Liver (tissue), 9 donors: ENCODE data around the gene MAP3K9. TPM values are rescaled to one million over a fixed set of nuclear protein-coding genes. Genes with fewer than 3 reads are reported as not detected.

ENCODE experiments used
- DNase-seq: peaks from one replicate; pipeline ENCODE4 v3.0.0-alpha.2; 2017; ENCODE audit warnings: low spot score
- H3K27ac ChIP-seq, 2 donors: one replicate each; pipeline ENCODE4 v1.7.0; 2013; ENCODE audit warnings: inconsistent platforms in 2 of 2, low read length in 2 of 2, control low read depth in 1 of 2, low read depth in 1 of 2, mild to moderate bottlenecking in 1 of 2
- H3K27me3 ChIP-seq, 4 donors: one replicate each; pipeline versions ENCODE4 v1.6.1 to v1.7.0; 2013; ENCODE audit warnings: low read length in 3 of 4, inconsistent platforms in 1 of 4, mild to moderate bottlenecking in 1 of 4, moderate library complexity in 1 of 4; ENCODE audit not compliant: control insufficient read depth in 4 of 4, insufficient read depth in 4 of 4
- H3K36me3 ChIP-seq, 4 donors: one replicate each; pipeline versions ENCODE4 v1.6.1 to v1.7.0; 2013; ENCODE audit warnings: low read length in 3 of 4, mild to moderate bottlenecking in 3 of 4, low read depth in 1 of 4, moderate library complexity in 1 of 4; ENCODE audit not compliant: control insufficient read depth in 4 of 4, insufficient read depth in 3 of 4
- H3K4me1 ChIP-seq, 4 donors: one replicate each; pipeline versions ENCODE4 v1.6.1 to v1.7.0; 2013; ENCODE audit warnings: low read length in 3 of 4, mild to moderate bottlenecking in 3 of 4, moderate library complexity in 1 of 4; ENCODE audit not compliant: control insufficient read depth in 4 of 4, insufficient read depth in 4 of 4
- H3K4me3 ChIP-seq, 3 donors: one replicate each; pipeline versions ENCODE4 v1.6.1 to v1.7.0; 2013; ENCODE audit warnings: low read length in 3 of 3, control low read depth in 1 of 3, low read depth in 1 of 3, mild to moderate bottlenecking in 1 of 3
- H3K9ac ChIP-seq, 2 donors: one replicate each; pipeline ENCODE4 v1.7.0; 2013; ENCODE audit warnings: low read length in 2 of 2, mild to moderate bottlenecking in 2 of 2, moderate library complexity in 2 of 2, control low read depth in 1 of 2, low read depth in 1 of 2
- H3K9me3 ChIP-seq, 4 donors: one replicate each; pipeline versions ENCODE4 v1.6.1 to v1.7.0; 2013; ENCODE audit warnings: low read length in 3 of 4; ENCODE audit not compliant: control insufficient read depth in 4 of 4
- FOXA1 ChIP-seq: IDR thresholded peaks from 2 replicates; pipeline ENCODE4 v1.6.1; 2016; ENCODE audit warnings: antibody characterized with exemption
- FOXA2 ChIP-seq: IDR thresholded peaks from 2 replicates; pipeline ENCODE4 v1.6.1; 2016; ENCODE audit warnings: antibody characterized with exemption
- GABPA ChIP-seq, 2 donors: IDR thresholded peaks in 1 of 2; conservative IDR thresholded peaks in 1 of 2; 2 replicates each; pipeline ENCODE4 v1.6.1; 2016; ENCODE audit warnings: antibody characterized with exemption in 2 of 2, mild to moderate bottlenecking in 1 of 2, moderate library complexity in 1 of 2
- HNF4A ChIP-seq, 2 donors: conservative IDR thresholded peaks; 2 replicates each; pipeline ENCODE4 v1.6.1; 2016; ENCODE audit warnings: antibody characterized with exemption in 2 of 2, mild to moderate bottlenecking in 2 of 2
- HNF4G ChIP-seq: IDR thresholded peaks from 2 replicates; pipeline ENCODE4 v1.6.1; 2016; ENCODE audit warnings: antibody characterized with exemption
- MAX ChIP-seq: IDR thresholded peaks from 2 replicates; pipeline ENCODE4 v1.6.1; 2016; ENCODE audit warnings: antibody characterized with exemption
- NR2F2 ChIP-seq: IDR thresholded peaks from 2 replicates; pipeline ENCODE4 v1.6.1; 2016; ENCODE audit warnings: antibody characterized with exemption
- RAD21 ChIP-seq, 2 donors: IDR thresholded peaks; 2 replicates each; pipeline ENCODE4 v1.6.1; 2016; ENCODE audit warnings: antibody characterized with exemption in 2 of 2, mild to moderate bottlenecking in 2 of 2
- REST ChIP-seq: IDR thresholded peaks from 2 replicates; pipeline ENCODE4 v1.6.1; 2016; ENCODE audit warnings: antibody characterized with exemption, mild to moderate bottlenecking
- RXRA ChIP-seq, 2 donors: IDR thresholded peaks; 2 replicates each; pipeline ENCODE4 v1.6.1; 2017 to 2018; ENCODE audit warnings: antibody characterized with exemption in 2 of 2, mild to moderate bottlenecking in 1 of 2
- SP1 ChIP-seq: IDR thresholded peaks from 2 replicates; pipeline ENCODE4 v1.6.1; 2018; ENCODE audit warnings: antibody characterized with exemption, mild to moderate bottlenecking
- YY1 ChIP-seq: IDR thresholded peaks from 2 replicates; pipeline ENCODE4 v1.6.1; 2016; ENCODE audit warnings: antibody characterized with exemption, mild to moderate bottlenecking
- ZBTB33 ChIP-seq: IDR thresholded peaks from 2 replicates; pipeline ENCODE4 v1.6.1; 2016; ENCODE audit warnings: antibody characterized with exemption
- WGBS: extraction: QIAGEN DNeasy Blood & Tissue Kit; methylation state at CpG from one replicate; pipeline ENCODE4 v1.1.7; 2013; 5-methylcytosine and 5-hydroxymethylcytosine counted together
- polyA plus RNA-seq, 2 donors: library from polyadenylated mRNA; stranded (reverse) in 1 of 2; unstranded in 1 of 2; fragments of 200-250 nt in 1 of 2; fragments of >200 nt in 1 of 2; fragmentation: Nextera tagmentation in 1 of 2; extraction: Ambion mirVana in 1 of 2; gene quantifications; one replicate each; pipeline versions ENCODE4 v1.2.1 to v1.2.3, GENCODE V29; 2013 to 2015
- total RNA-seq, 2 donors: library from RNA; depleted of rRNA; stranded (reverse); fragments of >200 nt; gene quantifications; one replicate each; pipeline ENCODE4 v1.2.3, GENCODE V29; 2014
- donor health status: healthy.
- donor health status: healthy.
- donor health status: healthy.
- donor health status: healthy.
- donor health status: healthy.

The MAP3K9 gene
- total and polyA plus RNA-seq, 4 donors = 0.65 to 5.2 (median 0.80) TPM

- no peak for TF ChIP-seq FOXA1
- no peak for TF ChIP-seq HNF4A (conservative IDR thresholded peaks at IDR 0.05)
- no peak for TF ChIP-seq REST
Observed at GRCh38 chr14:70701610-70702009, 107.7 kb downstream of the MAP3K9 start (continued).

- Histone ChIP-seq H3K4me3 (no peak overlapping the region), H3K9me3 (no peaks in the 10 kb centered on the region), H3K36me3 (no peaks in the 10 kb centered on the region), H3K9ac (no peak overlapping the region), H3K27me3 (no peaks in the 10 kb centered on the region), H3K27ac (no peak overlapping the region), H3K4me1 (no peaks in the 10 kb centered on the region)
- TF ChIP-seq FOXA1 = no peak
- no peak for TF ChIP-seq MAX
- no peak for TF ChIP-seq SP1
- no peak for TF ChIP-seq RAD21 (IDR thresholded peaks at IDR 0.05)
- TF ChIP-seq ZBTB33 = no peak
- no peak for TF ChIP-seq FOXA2
- no peak for TF ChIP-seq GABPA (IDR thresholded peaks at IDR 0.05 in 1 of 2, conservative IDR thresholded peaks at IDR 0.05 in 1 of 2)
- TF ChIP-seq NR2F2 = peak; percentile 35
- WGBS = 82% methylated on average over 4 of the region's 4 CpGs
- DNase-seq = no peak
Observed at GRCh38 chr14:70700955-70701585, 108.2 kb downstream of the MAP3K9 start.

- Histone ChIP-seq H3K27ac (no peak overlapping the region), H3K27me3 (no peaks in the 10 kb centered on the region), H3K9ac (no peak overlapping the region), H3K4me1 (no peaks in the 10 kb centered on the region), H3K9me3 (no peaks in the 10 kb centered on the region), H3K36me3 (no peaks in the 10 kb centered on the region), H3K4me3 (no peak overlapping the region)
- WGBS = 94% methylated on average over 5 of the region's 5 CpGs
- TF ChIP-seq HNF4G (no peak), ZBTB33 (no peak), FOXA1 (no peak), YY1 (no peak), RXRA (IDR thresholded peaks at IDR 0.05) (no peak), NR2F2 (no peak), REST (no peak)
- DNase-seq = no peak
Observed at GRCh38 chr14:70699646-70700045, 109.7 kb downstream of the MAP3K9 start.
